ENCODE data around the gene ADGRG4. TPM values are rescaled to one million over a fixed set of nuclear protein-coding genes. Genes with fewer than 3 reads are reported as not detected.

Gene ADGRG4
- polyA plus RNA-seq, 1 donor from 2014 or later: not detected

- Histone ChIP-seq H3K36me3 (ENCODE audit: insufficient read depth, low read length) (no peaks in the 10 kb centered on the region), H3K27me3 (ENCODE audit: insufficient read depth, low read depth, low read length) (no peaks in the 10 kb centered on the region), H3K9me3 (ENCODE audit: low read length) (no peaks in the 10 kb centered on the region), H3K79me2 (replicated peaks; ENCODE audit: insufficient read depth, low read length) (no peaks in the 10 kb centered on the region), H3K4me2 (ENCODE audit: low read length) (no peak overlapping the region), H3K9ac (ENCODE audit: low read length) (no peak overlapping the region), H4K20me1 (ENCODE audit: insufficient read depth) (no peaks in the 10 kb centered on the region), H3K9me2 (ENCODE audit: insufficient read depth, low read length) (no peaks in the 10 kb centered on the region), H3K4me3 (ENCODE audit: low read length) (no peak overlapping the region), H3K27ac (ENCODE audit: low read length) (no peak overlapping the region), H2AFZ (ENCODE audit: low read depth, low read length) (no peak overlapping the region), H3F3A (ENCODE audit: insufficient read depth, low read length, poor library complexity, severe bottlenecking) (no peaks in the 10 kb centered on the region)
- TF ChIP-seq CTCF (IDR thresholded peaks at IDR 0.05; ENCODE audit: poor library complexity, severe bottlenecking) (no peak), SMC3 (conservative IDR thresholded peaks at IDR 0.05; ENCODE audit: poor library complexity) (no peak), MXI1 (conservative IDR thresholded peaks at IDR 0.05; ENCODE audit: poor library complexity, severe bottlenecking) (no peak), RAD21 (conservative IDR thresholded peaks at IDR 0.05) (no peak), EZH2 (IDR thresholded peaks at IDR 0.05; ENCODE audit: borderline replicate concordance, insufficient read depth, low read length, poor library complexity, severe bottlenecking) (no peak), REST (IDR thresholded peaks at IDR 0.05; ENCODE audit: borderline replicate concordance) (no peak), EP300 (conservative IDR thresholded peaks at IDR 0.05; ENCODE audit: poor library complexity, severe bottlenecking) (no peak), POLR2AphosphoS5 (IDR thresholded peaks at IDR 0.05) (no peak), TAF1 (IDR thresholded peaks at IDR 0.05; ENCODE audit: low read depth) (no peak)
Measured at GRCh38 chrX:136310411-136310810, 9.6 kb downstream of the ADGRG4 start.

- no peaks in the 10 kb centered on the region for H4K20me1 ChIP-seq (ENCODE audit: insufficient read depth)
- no peak overlapping the region for H3K9ac ChIP-seq (ENCODE audit: low read length)
- no peaks in the 10 kb centered on the region for H3K36me3 ChIP-seq (ENCODE audit: insufficient read depth, low read length)
- H3K27me3 ChIP-seq (ENCODE audit: insufficient read depth, low read depth, low read length): no peaks in the 10 kb centered on the region
- no peaks in the 10 kb centered on the region for H3K9me2 ChIP-seq (ENCODE audit: insufficient read depth, low read length)
- no peak for TF ChIP-seq RAD21 (conservative IDR thresholded peaks at IDR 0.05)
- no peak overlapping the region for H3K4me2 ChIP-seq (ENCODE audit: low read length)
- no peak overlapping the region for H3K4me3 ChIP-seq (ENCODE audit: low read length)
- H2AFZ ChIP-seq (ENCODE audit: low read depth, low read length): no peak overlapping the region
- H3K79me2 ChIP-seq (replicated peaks; ENCODE audit: insufficient read depth, low read length): no peaks in the 10 kb centered on the region
- H3K9me3 ChIP-seq (ENCODE audit: low read length): no peaks in the 10 kb centered on the region
- no peaks in the 10 kb centered on the region for H3F3A ChIP-seq (ENCODE audit: insufficient read depth, low read length, poor library complexity, severe bottlenecking)
- no peak overlapping the region for H3K27ac ChIP-seq (ENCODE audit: low read length)
Measured at GRCh38 chrX:136318156-136318555, 17.4 kb downstream of the ADGRG4 start.
